ENCODE data around the gene CDH7.

DNA sequence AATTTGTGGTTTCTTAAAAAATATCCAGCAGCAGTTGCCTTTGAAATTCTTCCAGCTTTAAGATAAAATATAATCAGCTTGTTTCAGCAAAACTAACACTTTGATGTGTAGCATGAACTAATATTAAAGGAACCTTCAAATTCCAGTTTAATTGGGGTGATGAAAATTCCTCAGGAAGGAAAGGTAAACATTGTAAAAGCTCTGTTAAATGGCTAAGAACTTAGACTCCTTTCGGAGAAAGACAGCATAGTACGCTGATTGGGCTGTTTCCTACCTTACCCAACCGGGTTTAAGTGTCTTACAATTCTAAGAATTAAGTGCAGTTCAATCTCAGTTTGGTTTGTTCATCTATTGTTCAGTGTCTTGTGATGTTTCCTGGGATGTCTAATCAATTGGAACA is 108.3 kb downstream of the CDH7 start:
- TF ChIP-seq, protein P1, sequence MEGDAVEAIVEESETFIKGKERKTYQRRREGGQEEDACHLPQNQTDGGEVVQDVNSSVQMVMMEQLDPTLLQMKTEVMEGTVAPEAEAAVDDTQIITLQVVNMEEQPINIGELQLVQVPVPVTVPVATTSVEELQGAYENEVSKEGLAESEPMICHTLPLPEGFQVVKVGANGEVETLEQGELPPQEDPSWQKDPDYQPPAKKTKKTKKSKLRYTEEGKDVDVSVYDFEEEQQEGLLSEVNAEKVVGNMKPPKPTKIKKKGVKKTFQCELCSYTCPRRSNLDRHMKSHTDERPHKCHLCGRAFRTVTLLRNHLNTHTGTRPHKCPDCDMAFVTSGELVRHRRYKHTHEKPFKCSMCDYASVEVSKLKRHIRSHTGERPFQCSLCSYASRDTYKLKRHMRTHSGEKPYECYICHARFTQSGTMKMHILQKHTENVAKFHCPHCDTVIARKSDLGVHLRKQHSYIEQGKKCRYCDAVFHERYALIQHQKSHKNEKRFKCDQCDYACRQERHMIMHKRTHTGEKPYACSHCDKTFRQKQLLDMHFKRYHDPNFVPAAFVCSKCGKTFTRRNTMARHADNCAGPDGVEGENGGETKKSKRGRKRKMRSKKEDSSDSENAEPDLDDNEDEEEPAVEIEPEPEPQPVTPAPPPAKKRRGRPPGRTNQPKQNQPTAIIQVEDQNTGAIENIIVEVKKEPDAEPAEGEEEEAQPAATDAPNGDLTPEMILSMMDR (IDR thresholded peaks at IDR 0.05) = no peak
- TF ChIP-seq POLR2A (IDR thresholded peaks at IDR 0.05) = no peak

All from esophagus squamous epithelium (tissue), 4 donors.